ENCODE results near the gene DYNC2I2.

The DYNC2I2 gene

DNA sequence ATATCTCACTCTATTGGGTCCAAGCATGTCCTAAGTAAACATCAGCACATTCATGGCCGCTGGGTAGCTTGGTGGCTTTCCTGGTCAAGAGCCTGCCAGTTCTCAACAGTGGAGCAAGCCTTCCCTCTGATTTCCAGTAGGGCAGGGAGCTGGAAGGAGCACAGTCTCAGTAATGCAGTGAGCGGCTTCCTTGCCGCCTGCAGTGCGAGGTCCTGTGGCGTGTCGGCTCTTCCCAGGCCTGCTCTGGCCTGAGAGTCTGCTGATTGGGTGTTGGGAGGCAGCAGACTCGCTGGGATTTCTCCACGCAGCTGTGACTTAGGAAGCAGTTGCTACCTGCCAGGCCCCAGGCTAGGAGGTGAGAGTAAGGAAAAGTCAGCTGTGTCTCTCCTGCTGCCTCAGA is 53.0 kb downstream of the DYNC2I2 start:
- Histone ChIP-seq H3K27ac (ENCODE audit: low read depth, low read length) (no peak overlapping the region), H2AFZ (ENCODE audit: low read depth, low read length, severe bottlenecking) (no peak overlapping the region), H3K9me3 (ENCODE audit: insufficient read depth, low read length) (no peaks in the 10 kb centered on the region), H3K4me2 (ENCODE audit: low read depth, low read length, poor library complexity, severe bottlenecking) (no peak overlapping the region), H3K36me3 (ENCODE audit: low read length) (peaks cover 15% of the 10 kb centered on the region), H3F3A (ENCODE audit: insufficient read depth) (0 out of 2 replicates have a peak, but pooled peaks cover 3% of the 10 kb centered on the region), H3K79me2 (ENCODE audit: insufficient read depth, low read length) (no peaks in the 10 kb centered on the region), H3K4me3 (ENCODE audit: insufficient read depth, low read length, poor library complexity, severe bottlenecking) (no peak overlapping the region), H3K9me2 (replicated peaks; ENCODE audit: insufficient read depth, low read length) (no peaks in the 10 kb centered on the region), H4K20me1 (ENCODE audit: low read depth, low read length) (no peaks in the 10 kb centered on the region), H3K9ac (ENCODE audit: low read length) (no peak overlapping the region), H3K27me3 (ENCODE audit: low read length) (no peaks in the 10 kb centered on the region)
- TF ChIP-seq, protein P1, sequence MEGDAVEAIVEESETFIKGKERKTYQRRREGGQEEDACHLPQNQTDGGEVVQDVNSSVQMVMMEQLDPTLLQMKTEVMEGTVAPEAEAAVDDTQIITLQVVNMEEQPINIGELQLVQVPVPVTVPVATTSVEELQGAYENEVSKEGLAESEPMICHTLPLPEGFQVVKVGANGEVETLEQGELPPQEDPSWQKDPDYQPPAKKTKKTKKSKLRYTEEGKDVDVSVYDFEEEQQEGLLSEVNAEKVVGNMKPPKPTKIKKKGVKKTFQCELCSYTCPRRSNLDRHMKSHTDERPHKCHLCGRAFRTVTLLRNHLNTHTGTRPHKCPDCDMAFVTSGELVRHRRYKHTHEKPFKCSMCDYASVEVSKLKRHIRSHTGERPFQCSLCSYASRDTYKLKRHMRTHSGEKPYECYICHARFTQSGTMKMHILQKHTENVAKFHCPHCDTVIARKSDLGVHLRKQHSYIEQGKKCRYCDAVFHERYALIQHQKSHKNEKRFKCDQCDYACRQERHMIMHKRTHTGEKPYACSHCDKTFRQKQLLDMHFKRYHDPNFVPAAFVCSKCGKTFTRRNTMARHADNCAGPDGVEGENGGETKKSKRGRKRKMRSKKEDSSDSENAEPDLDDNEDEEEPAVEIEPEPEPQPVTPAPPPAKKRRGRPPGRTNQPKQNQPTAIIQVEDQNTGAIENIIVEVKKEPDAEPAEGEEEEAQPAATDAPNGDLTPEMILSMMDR (IDR thresholded peaks at IDR 0.05; ENCODE audit: insufficient read depth, low read length, poor library complexity, severe bottlenecking) = no peak
- no peak for TF ChIP-seq EZH2phosphoT487 (conservative IDR thresholded peaks at IDR 0.05; ENCODE audit: low read length)

DNA sequence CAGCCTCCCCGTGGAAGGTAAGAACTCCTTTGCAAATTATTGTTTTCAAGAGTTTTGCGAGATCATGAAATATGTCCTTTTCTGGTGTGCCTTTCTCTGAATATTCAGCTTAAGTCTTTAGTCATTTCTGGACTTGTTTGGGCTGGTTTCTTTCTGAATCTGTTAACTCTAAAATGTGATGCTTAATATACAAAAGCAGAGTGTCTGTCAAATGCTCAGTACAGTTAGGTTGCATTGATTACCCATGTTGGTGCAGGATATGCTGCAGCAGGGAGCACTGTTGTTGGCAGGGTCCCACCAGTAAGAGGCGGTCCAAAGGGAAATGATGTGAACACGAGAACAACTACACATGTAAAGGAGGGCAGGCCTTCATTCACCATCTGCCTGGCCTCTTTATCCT is 56.5 kb downstream of the DYNC2I2 start:
- H3K4me2 ChIP-seq (ENCODE audit: low read depth, low read length, poor library complexity, severe bottlenecking) = no peak overlapping the region
- no peaks in the 10 kb centered on the region for H3K79me2 ChIP-seq (ENCODE audit: insufficient read depth, low read length)
- H3K9me3 ChIP-seq (ENCODE audit: insufficient read depth, low read length) = no peaks in the 10 kb centered on the region
- 0 out of 2 replicates have a peak, but pooled peaks cover 3% of the 10 kb centered on the region for H3F3A ChIP-seq (ENCODE audit: insufficient read depth)
- no peak overlapping the region for H3K9ac ChIP-seq (ENCODE audit: low read length)
- H2AFZ ChIP-seq (ENCODE audit: low read depth, low read length, severe bottlenecking) = no peak overlapping the region
- no peak overlapping the region for H3K27ac ChIP-seq (ENCODE audit: low read depth, low read length)
- no peak for TF ChIP-seq EZH2phosphoT487 (conservative IDR thresholded peaks at IDR 0.05; ENCODE audit: low read length)
- TF ChIP-seq, protein P1 (IDR thresholded peaks at IDR 0.05; ENCODE audit: insufficient read depth, low read length, poor library complexity, severe bottlenecking) = no peak
- peaks cover 21% of the 10 kb centered on the region for H3K36me3 ChIP-seq (ENCODE audit: low read length)
- H4K20me1 ChIP-seq (ENCODE audit: low read depth, low read length) = no peaks in the 10 kb centered on the region
- no peaks in the 10 kb centered on the region for H3K27me3 ChIP-seq (ENCODE audit: low read length)
- H3K4me3 ChIP-seq (ENCODE audit: insufficient read depth, low read length, poor library complexity, severe bottlenecking) = no peak overlapping the region
- no peaks in the 10 kb centered on the region for H3K9me2 ChIP-seq (replicated peaks; ENCODE audit: insufficient read depth, low read length)

DNA sequence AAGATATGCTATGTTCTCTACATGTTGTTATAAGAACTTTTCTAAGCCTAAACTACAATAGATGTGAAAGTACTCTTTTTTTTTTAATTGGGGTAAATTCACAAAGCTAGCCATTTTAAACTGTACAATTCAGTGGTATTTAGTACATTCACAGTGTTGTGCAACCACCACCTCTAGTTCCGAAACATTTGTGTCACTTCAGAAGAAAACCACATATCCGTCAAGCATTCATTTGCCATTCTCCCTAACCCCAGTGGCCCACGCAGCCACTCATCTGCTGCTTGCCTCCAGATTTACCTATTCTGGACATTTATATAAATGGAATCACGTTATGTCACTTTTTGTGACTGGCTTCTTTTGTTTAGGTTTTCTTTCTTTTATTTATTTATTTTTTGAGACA is 61.2 kb downstream of the DYNC2I2 start:
- Histone ChIP-seq H4K20me1 (ENCODE audit: low read depth, low read length) (no peaks in the 10 kb centered on the region), H2AFZ (ENCODE audit: low read depth, low read length, severe bottlenecking) (no peak overlapping the region), H3K27me3 (ENCODE audit: low read length) (no peaks in the 10 kb centered on the region), H3K27ac (ENCODE audit: low read depth, low read length) (no peak overlapping the region), H3K79me2 (ENCODE audit: insufficient read depth, low read length) (no peaks in the 10 kb centered on the region), H3K9ac (ENCODE audit: low read length) (no peak overlapping the region), H3K9me3 (ENCODE audit: insufficient read depth, low read length) (no peaks in the 10 kb centered on the region), H3F3A (ENCODE audit: insufficient read depth) (0 out of 2 replicates have a peak, but pooled peaks cover 3% of the 10 kb centered on the region), H3K4me2 (ENCODE audit: low read depth, low read length, poor library complexity, severe bottlenecking) (no peak overlapping the region), H3K9me2 (replicated peaks; ENCODE audit: insufficient read depth, low read length) (no peaks in the 10 kb centered on the region), H3K36me3 (ENCODE audit: low read length) (peaks cover 23% of the 10 kb centered on the region), H3K4me3 (ENCODE audit: insufficient read depth, low read length, poor library complexity, severe bottlenecking) (no peak overlapping the region)
- TF ChIP-seq EZH2phosphoT487 (conservative IDR thresholded peaks at IDR 0.05; ENCODE audit: low read length) = no peak
- TF ChIP-seq, protein P1 (IDR thresholded peaks at IDR 0.05; ENCODE audit: insufficient read depth, low read length, poor library complexity, severe bottlenecking) = no peak
